Neural progenitor cell (in vitro differentiated cells): ENCODE measurements around the gene CAMK1D. TPM values are rescaled to one million over a fixed set of nuclear protein-coding genes. Genes with fewer than 3 reads are reported as not detected.

Experiments used
- DNase-seq: peaks from one replicate; pipeline ENCODE4 v3.0.0-alpha.2; 2016; ENCODE audit warnings: low spot score
- H2AFZ ChIP-seq: fragments of 200-600 bp; sonication (generic); replicated peaks from 2 replicates; pipeline ENCODE4 v1.6.1; 2016; ENCODE audit warnings: antibody characterized with exemption
- H3F3A ChIP-seq: fragments of 200-600 bp; sonication (generic); 2 replicates; pipeline ENCODE4 v1.6.1; 2016; ENCODE audit warnings: antibody characterized with exemption, low read depth
- H3K27ac ChIP-seq: fragments of 200-600 bp; sonication (generic); 2 replicates; pipeline ENCODE4 v1.5.1; 2016; ENCODE audit warnings: mild to moderate bottlenecking
- H3K27me3 ChIP-seq: fragments of 200-600 bp; sonication (generic); 2 replicates; pipeline ENCODE4 v1.6.1; 2016; ENCODE audit warnings: mild to moderate bottlenecking, moderate library complexity
- H3K36me3 ChIP-seq: fragments of 200-600 bp; sonication (generic); 2 replicates; pipeline ENCODE4 v1.5.1; 2016
- H3K4me1 ChIP-seq: fragments of 200-600 bp; sonication (generic); 2 replicates; pipeline ENCODE4 v1.6.1; 2016; ENCODE audit warnings: mixed run types
- H3K4me2 ChIP-seq: fragments of 200-600 bp; sonication (generic); 2 replicates; pipeline ENCODE4 v1.6.1; 2016
- H3K4me3 ChIP-seq: fragments of 200-600 bp; sonication (generic); 2 replicates; pipeline ENCODE4 v1.5.1; 2016
- H3K79me2 ChIP-seq: fragments of 200-600 bp; sonication (generic); 2 replicates; pipeline ENCODE4 v1.6.1; 2016; ENCODE audit warnings: low read depth
- H3K9ac ChIP-seq: fragments of 200-600 bp; sonication (generic); 2 replicates; pipeline ENCODE4 v1.6.1; 2016
- H3K9me3 ChIP-seq: fragments of 200-600 bp; sonication (generic); 2 replicates; pipeline ENCODE4 v1.5.1; 2016; ENCODE audit warnings: low read depth
- H4K20me1 ChIP-seq: fragments of 200-600 bp; sonication (generic); 2 replicates; pipeline ENCODE4 v1.6.1; 2016; ENCODE audit warnings: low read depth
- H3K27ac Mint-ChIP-seq: 3 replicates; pipeline ENCODE4 v1.8.0; 2021; ENCODE audit warnings: mixed read lengths
- H3K27me3 Mint-ChIP-seq: 2 replicates; pipeline ENCODE4 v1.8.0; 2022; ENCODE audit warnings: low read depth, mild to moderate bottlenecking, inconsistent platforms, moderate library complexity, mixed read lengths; ENCODE audit not compliant: insufficient read depth
- H3K36me3 Mint-ChIP-seq: 3 replicates; pipeline ENCODE4 v1.8.0; 2021; ENCODE audit warnings: mixed read lengths
- H3K4me1 Mint-ChIP-seq: 3 replicates; pipeline ENCODE4 v1.8.0; 2021; ENCODE audit warnings: mixed read lengths
- H3K4me3 Mint-ChIP-seq: 3 replicates; pipeline ENCODE4 v1.8.0; 2021; ENCODE audit warnings: mild to moderate bottlenecking, moderate library complexity, mixed read lengths
- H3K9me3 Mint-ChIP-seq: 3 replicates; pipeline ENCODE4 v1.8.0; 2020; ENCODE audit warnings: mixed read lengths
- EZH2 ChIP-seq: fragments of 200-600 bp; sonication (generic); IDR thresholded peaks from 2 replicates; pipeline ENCODE4 v1.6.1; 2017; ENCODE audit warnings: antibody characterized with exemption, mild to moderate bottlenecking, moderate library complexity
- EZH2phosphoT487 ChIP-seq: fragments of 200-600 bp; sonication (generic); IDR thresholded peaks from 2 replicates; pipeline ENCODE4 v1.6.1; 2017; ENCODE audit warnings: antibody characterized with exemption
- total RNA-seq: library from RNA; depleted of rRNA; stranded (reverse); fragments of >200 nt; gene quantifications from 2 replicates; pipeline ENCODE4 v1.2.3, GENCODE V29; 2015; ENCODE audit warnings: low replicate concordance
- TF ChIP-seq, protein P1 (sequence below): fragments of 200-600 bp; sonication (generic); IDR thresholded peaks from 2 replicates; pipeline ENCODE4 v1.5.1; 2017; ENCODE audit warnings: antibody characterized with exemption, mild to moderate bottlenecking

CAMK1D gene
- total RNA-seq, 1 donor from 2014 or later: 7.6 TPM

DNA sequence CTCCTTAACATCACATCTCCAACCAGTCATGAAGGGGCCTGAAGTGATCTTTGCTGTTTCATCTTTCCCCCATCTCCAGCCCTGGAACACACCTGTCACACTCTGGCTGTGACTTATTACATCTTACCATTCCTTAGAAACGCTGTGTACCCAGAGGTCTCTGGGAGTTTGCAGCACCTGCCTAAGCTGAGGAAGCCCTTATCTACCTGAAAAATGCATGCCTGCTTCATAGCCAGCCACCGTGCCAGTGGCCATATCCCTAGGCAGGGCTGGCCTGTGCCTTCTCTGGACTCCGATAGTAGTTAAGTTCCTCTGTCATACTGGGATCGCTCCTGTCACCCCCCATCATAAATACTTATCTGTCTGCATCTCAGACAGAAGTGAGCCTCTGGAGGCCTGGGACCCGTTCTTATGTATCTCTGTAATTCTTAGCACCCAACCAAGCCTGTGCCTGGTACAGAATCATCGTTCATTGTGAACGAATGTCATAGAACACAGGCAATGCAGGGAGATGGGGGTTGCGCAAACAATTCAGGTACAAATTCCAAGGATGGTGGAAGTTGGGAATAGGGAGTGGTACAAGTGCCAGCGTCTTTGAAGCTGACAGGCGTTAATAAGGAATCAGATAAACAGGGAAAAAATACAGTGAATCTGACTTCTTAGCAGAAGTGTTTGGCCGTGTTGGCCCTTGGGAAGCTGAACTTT lies 254.6 kb downstream of the CAMK1D start:
- TF ChIP-seq EZH2phosphoT487: no peak
- no peak for TF ChIP-seq EZH2
- TF ChIP-seq, protein P1, sequence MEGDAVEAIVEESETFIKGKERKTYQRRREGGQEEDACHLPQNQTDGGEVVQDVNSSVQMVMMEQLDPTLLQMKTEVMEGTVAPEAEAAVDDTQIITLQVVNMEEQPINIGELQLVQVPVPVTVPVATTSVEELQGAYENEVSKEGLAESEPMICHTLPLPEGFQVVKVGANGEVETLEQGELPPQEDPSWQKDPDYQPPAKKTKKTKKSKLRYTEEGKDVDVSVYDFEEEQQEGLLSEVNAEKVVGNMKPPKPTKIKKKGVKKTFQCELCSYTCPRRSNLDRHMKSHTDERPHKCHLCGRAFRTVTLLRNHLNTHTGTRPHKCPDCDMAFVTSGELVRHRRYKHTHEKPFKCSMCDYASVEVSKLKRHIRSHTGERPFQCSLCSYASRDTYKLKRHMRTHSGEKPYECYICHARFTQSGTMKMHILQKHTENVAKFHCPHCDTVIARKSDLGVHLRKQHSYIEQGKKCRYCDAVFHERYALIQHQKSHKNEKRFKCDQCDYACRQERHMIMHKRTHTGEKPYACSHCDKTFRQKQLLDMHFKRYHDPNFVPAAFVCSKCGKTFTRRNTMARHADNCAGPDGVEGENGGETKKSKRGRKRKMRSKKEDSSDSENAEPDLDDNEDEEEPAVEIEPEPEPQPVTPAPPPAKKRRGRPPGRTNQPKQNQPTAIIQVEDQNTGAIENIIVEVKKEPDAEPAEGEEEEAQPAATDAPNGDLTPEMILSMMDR: no peak
- DNase-seq: no peak
- no peaks in the 10 kb centered on the region for H3K36me3 ChIP-seq
- no peaks in the 10 kb centered on the region for H3K79me2 ChIP-seq
- no peaks in the 10 kb centered on the region for H3F3A ChIP-seq
- H3K9ac ChIP-seq: no peak overlapping the region
- H3K4me3 ChIP-seq: no peak overlapping the region
- H3K4me3 Mint-ChIP-seq: no peak overlapping the region
- peaks cover 2% of the 10 kb centered on the region for H3K36me3 Mint-ChIP-seq
- H3K4me2 ChIP-seq: no peak overlapping the region
- no peak overlapping the region for H3K27ac ChIP-seq
- H3K27ac Mint-ChIP-seq: no peak overlapping the region
- H3K4me1 Mint-ChIP-seq: peaks cover 7% of the 10 kb centered on the region
- H3K9me3 ChIP-seq: no peaks in the 10 kb centered on the region
- H3K27me3 Mint-ChIP-seq: no peaks in the 10 kb centered on the region
- peaks cover 13% of the 10 kb centered on the region for H3K9me3 Mint-ChIP-seq
- H2AFZ ChIP-seq: no peak overlapping the region
- no peaks in the 10 kb centered on the region for H4K20me1 ChIP-seq
- no peaks in the 10 kb centered on the region for H3K27me3 ChIP-seq
- no peaks in the 10 kb centered on the region for H3K4me1 ChIP-seq

DNA sequence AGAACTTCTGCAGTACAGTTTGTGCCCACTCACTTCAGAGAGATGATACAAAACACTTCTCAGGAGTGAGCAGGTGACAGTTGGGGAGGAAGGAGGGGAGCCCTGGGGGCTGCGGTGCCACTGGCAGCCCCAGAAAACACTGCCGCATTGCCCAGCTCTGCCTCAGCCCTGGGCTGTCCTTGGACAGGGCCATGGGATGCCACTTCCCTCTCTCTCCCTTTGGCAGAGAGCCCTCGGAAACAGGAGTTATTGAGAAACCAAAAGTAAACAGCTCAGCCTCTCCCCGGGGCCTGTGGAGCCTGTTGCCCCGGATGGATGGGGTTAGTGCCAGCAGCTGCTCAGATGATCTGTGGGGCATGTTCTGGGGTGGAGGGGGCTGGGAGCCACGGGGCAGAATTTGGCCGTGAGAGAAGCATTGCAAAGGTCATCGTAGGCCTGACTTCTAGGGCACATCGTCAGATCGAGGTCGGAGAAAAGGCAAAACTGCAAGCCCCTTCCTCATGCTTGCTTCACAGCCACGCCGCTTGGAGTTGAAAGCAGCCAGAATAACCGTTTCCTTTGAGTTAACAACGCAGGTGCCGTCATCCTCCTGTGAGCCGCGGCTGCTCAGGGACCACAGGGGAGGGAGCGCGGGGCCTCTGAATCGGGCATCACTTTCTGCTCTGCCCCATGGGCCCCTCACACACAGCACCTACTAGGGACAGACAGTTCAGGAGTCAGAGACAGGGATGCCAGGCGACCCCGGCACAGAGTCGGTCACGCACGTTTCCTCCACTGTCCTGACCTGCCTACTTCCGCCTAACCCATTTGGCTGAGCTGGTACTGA lies 256.4 kb downstream of the CAMK1D start:
- H2AFZ ChIP-seq: no peak overlapping the region
- TF ChIP-seq EZH2phosphoT487 (no peak), EZH2 (no peak)
- TF ChIP-seq, protein P1: no peak
- H3K9ac ChIP-seq: no peak overlapping the region
- no peaks in the 10 kb centered on the region for H3K79me2 ChIP-seq
- Mint-ChIP-seq H3K4me1 (peaks cover 6% of the 10 kb centered on the region), H3K36me3 (no peaks in the 10 kb centered on the region), H3K4me3 (no peak overlapping the region), H3K27ac (peak overlapping the region; percentile 78), H3K27me3 (no peaks in the 10 kb centered on the region), H3K9me3 (peaks cover 2% of the 10 kb centered on the region)
- peak; percentile 8 for DNase-seq
- no peaks in the 10 kb centered on the region for H4K20me1 ChIP-seq
- no peaks in the 10 kb centered on the region for H3F3A ChIP-seq
- H3K4me3 ChIP-seq: no peak overlapping the region
- H3K4me2 ChIP-seq: no peak overlapping the region
- H3K36me3 ChIP-seq: no peaks in the 10 kb centered on the region
- H3K27ac ChIP-seq: no peak overlapping the region
- H3K9me3 ChIP-seq: no peaks in the 10 kb centered on the region
- no peaks in the 10 kb centered on the region for H3K4me1 ChIP-seq
- H3K27me3 ChIP-seq: no peaks in the 10 kb centered on the region

DNA sequence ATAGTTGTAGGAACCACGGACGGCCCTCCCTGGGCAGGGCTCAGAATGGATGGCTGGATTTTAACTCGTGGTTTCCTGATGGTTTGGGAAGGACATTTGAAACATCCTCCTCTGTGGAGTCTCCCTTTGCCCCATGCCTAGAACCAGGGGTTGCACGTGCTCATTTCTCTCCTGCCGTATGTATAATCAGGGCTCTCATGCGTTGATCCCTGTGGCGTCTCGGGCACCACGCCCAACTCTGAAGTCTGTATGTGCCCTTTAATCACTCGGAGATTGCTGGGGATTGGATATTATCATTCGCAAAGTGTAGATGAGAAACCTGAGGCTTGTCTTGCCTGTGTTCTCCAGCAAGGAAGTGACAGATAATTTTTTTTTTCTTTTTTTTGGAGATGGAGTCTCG lies 257.1 kb downstream of the CAMK1D start:
- no peak overlapping the region for H3K4me3 ChIP-seq
- no peak overlapping the region for H3K4me3 Mint-ChIP-seq
- no peak overlapping the region for H3K4me2 ChIP-seq
- H3K4me1 Mint-ChIP-seq: peaks cover 6% of the 10 kb centered on the region
- no peaks in the 10 kb centered on the region for H3K9me3 ChIP-seq
- H2AFZ ChIP-seq: no peak overlapping the region
- H3K27ac Mint-ChIP-seq: no peak overlapping the region
- no peak overlapping the region for H3K27ac ChIP-seq
- H3K36me3 ChIP-seq: no peaks in the 10 kb centered on the region
- no peaks in the 10 kb centered on the region for H3K27me3 Mint-ChIP-seq
- H3K36me3 Mint-ChIP-seq: no peaks in the 10 kb centered on the region
- TF ChIP-seq, protein P1: no peak
- TF ChIP-seq EZH2phosphoT487 (no peak), EZH2 (no peak)
- H3K4me1 ChIP-seq: no peaks in the 10 kb centered on the region
- no peaks in the 10 kb centered on the region for H3K79me2 ChIP-seq
- no peaks in the 10 kb centered on the region for H3K27me3 ChIP-seq
- H3K9ac ChIP-seq: no peak overlapping the region
- no peaks in the 10 kb centered on the region for H3K9me3 Mint-ChIP-seq
- no peak for DNase-seq
- H4K20me1 ChIP-seq: no peaks in the 10 kb centered on the region
- no peaks in the 10 kb centered on the region for H3F3A ChIP-seq
